ENCODE measurements around the gene SARS1.
"Not testable (repeated sequence)": the region's sequence is repeated elsewhere in the genome, so short reads cannot be mapped to it uniquely, and the experiment has no call there.

Gene SARS1

GRCh38 chr1:109282497-109282951, 68.8 kb downstream of the SARS1 start:
- ChIA-PET POLR2A (interaction anchor here (0.9 to 1.4 kb wide), 4 partner anchors 10 to 93 kb away, joined by 3 to 5 read pairs (median 4); no protein-coding TSS in a partner anchor), CTCF (interaction anchor here (0.6 to 8.4 kb wide), 10 partner anchors 10 to 250 kb away, joined by 3 to 340 read pairs (median 4); partner anchors contain the start of genes CYB561D1 and SORT1)
- H3K4me3 ChIP-seq (ENCODE audit: low read depth, low read length) = peak overlapping the region; percentile 97
- TF ChIP-seq, protein P1, sequence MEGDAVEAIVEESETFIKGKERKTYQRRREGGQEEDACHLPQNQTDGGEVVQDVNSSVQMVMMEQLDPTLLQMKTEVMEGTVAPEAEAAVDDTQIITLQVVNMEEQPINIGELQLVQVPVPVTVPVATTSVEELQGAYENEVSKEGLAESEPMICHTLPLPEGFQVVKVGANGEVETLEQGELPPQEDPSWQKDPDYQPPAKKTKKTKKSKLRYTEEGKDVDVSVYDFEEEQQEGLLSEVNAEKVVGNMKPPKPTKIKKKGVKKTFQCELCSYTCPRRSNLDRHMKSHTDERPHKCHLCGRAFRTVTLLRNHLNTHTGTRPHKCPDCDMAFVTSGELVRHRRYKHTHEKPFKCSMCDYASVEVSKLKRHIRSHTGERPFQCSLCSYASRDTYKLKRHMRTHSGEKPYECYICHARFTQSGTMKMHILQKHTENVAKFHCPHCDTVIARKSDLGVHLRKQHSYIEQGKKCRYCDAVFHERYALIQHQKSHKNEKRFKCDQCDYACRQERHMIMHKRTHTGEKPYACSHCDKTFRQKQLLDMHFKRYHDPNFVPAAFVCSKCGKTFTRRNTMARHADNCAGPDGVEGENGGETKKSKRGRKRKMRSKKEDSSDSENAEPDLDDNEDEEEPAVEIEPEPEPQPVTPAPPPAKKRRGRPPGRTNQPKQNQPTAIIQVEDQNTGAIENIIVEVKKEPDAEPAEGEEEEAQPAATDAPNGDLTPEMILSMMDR (IDR thresholded peaks at IDR 0.05; ENCODE audit: insufficient read depth, low read length, missing control alignments) = no peak
- DNase-seq (ENCODE audit: low read depth, low spot score) = no peak

- H3K4me3 ChIP-seq (ENCODE audit: low read depth, low read length) = peak within 1 kb of the TSS; percentile 97
- ChIA-PET POLR2A (interaction anchor here (0.9 to 1.4 kb wide), 4 partner anchors 10 to 93 kb away, joined by 3 to 5 read pairs (median 4); no protein-coding TSS in a partner anchor), CTCF (interaction anchor here (0.6 to 8.4 kb wide), 10 partner anchors 9 to 249 kb away, joined by 3 to 340 read pairs (median 4); partner anchors contain the start of genes CYB561D1 and SORT1)
- DNase-seq (ENCODE audit: low read depth, low spot score) = peak; percentile 74
- TF ChIP-seq, protein P1 (IDR thresholded peaks at IDR 0.05; ENCODE audit: insufficient read depth, low read length, missing control alignments) = peak; percentile 89
Measured at GRCh38 chr1:109282952-109283747, 69.4 kb downstream of the SARS1 start, which contains the start of gene PSRC1. Gene PSRC1 (minus strand): TSS chr1:109283145.

GRCh38 chr1:109283748-109284600, 70.3 kb downstream of the SARS1 start:
- POLR2A ChIA-PET = no interaction called here
- CTCF ChIA-PET = interaction anchor here (8.4 kb wide), 1 partner anchor 117 kb away, joined by 340 read pairs; the partner anchor contains the start of gene SORT1
- TF ChIP-seq, protein P1 (IDR thresholded peaks at IDR 0.05; ENCODE audit: insufficient read depth, low read length, missing control alignments) = no peak
- DNase-seq (ENCODE audit: low read depth, low spot score) = no peak
- H3K4me3 ChIP-seq (ENCODE audit: low read depth, low read length) = peak overlapping the region; percentile 97

GRCh38 chr1:109286762-109287161, 73.0 kb downstream of the SARS1 start:
- CTCF ChIA-PET = interaction anchor here (1.8 kb wide), 1 partner anchor 23 kb away, joined by 8 read pairs; no protein-coding TSS in a partner anchor
- DNase-seq (ENCODE audit: low read depth, low spot score); POLR2A ChIA-PET; H3K4me3 ChIP-seq (ENCODE audit: low read depth, low read length): not testable (repeated sequence)
